ENCODE measurements around the gene LYZL4. TPM values are rescaled to one million over a fixed set of nuclear protein-coding genes. Genes with fewer than 3 reads are reported as not detected.

The LYZL4 gene
- total and polyA plus RNA-seq, 10 of the 15 experiments (the other 5 are each of a cell fraction or from before 2014, with no cell fraction given): 0.10 to 0.11 (median 0.11) TPM; not detected in 7

- in situ Hi-C loops (cut with MboI): loop anchor here (5.0 kb wide), 2 partner anchors 192 to 547 kb away; no protein-coding TSS in a partner anchor
- Histone ChIP-seq H3K9ac (ENCODE audit: control insufficient read depth, insufficient read depth, low read length) (no peak overlapping the region), H3K4me1 (ENCODE audit: control insufficient read depth, insufficient read depth, low read length) (no peaks in the 10 kb centered on the region; the same call in 1 of the 2 replicates), H2AFZ (ENCODE audit: control insufficient read depth, low read depth, low read length) (no peak overlapping the region), H4K20me1 (ENCODE audit: control insufficient read depth, insufficient read depth) (no peaks in the 10 kb centered on the region), H3K36me3 (ENCODE audit: control insufficient read depth in 2 of 2, insufficient read depth in 2 of 2, low read length in 1 of 2) (no peaks in the 10 kb centered on the region), H3K27me3 (replicated peaks in 1 of 2; ENCODE audit: control insufficient read depth in 2 of 2, insufficient read depth in 2 of 2, low read length in 1 of 2) (no peaks in the 10 kb centered on the region; a peak in 1 of 4 replicates), H3K4me2 (ENCODE audit: control insufficient read depth, insufficient read depth) (no peak overlapping the region), H3K79me2 (ENCODE audit: control insufficient read depth, insufficient read depth, low read length) (no peaks in the 10 kb centered on the region), H3K4me3 (no peak overlapping the region), H3K27ac (ENCODE audit: control insufficient read depth, insufficient read depth) (no peak overlapping the region), H3K9me3 (replicated peaks; ENCODE audit: control insufficient read depth, insufficient read depth, low read length) (no peaks in the 10 kb centered on the region)
- ChIA-PET POLR2A (no interaction called here), SMC1A (ENCODE audit: uncharacterized antibody, unreplicated experiment) (interaction anchor here (8.2 kb wide), 1 partner anchor 191 kb away, joined by 110 read pairs; no protein-coding TSS in a partner anchor), CTCF (interaction anchor here (0.7 to 8.3 kb wide), 5 partner anchors 98 to 313 kb away, joined by 3 to 162 read pairs (median 3); no protein-coding TSS in a partner anchor), RAD21 (ENCODE audit: unreplicated experiment) (interaction anchor here (1.6 to 5.8 kb wide), 4 partner anchors 23 to 192 kb away, joined by 3 to 90 read pairs (median 4); no protein-coding TSS in a partner anchor)
- no peak for ATAC-seq
- no peak for DNase-seq (ENCODE audit: low read depth, low spot score)
- no TSS peak for BruUV-seq (replicated peaks)
- intact Hi-C loops (cut with micrococcal nuclease; ENCODE audit: unreplicated experiment): loop anchor here (5.0 kb wide), 2 partner anchors 103 to 207 kb away; no protein-coding TSS in a partner anchor
- no peak for FAIRE-seq
- WGBS (ENCODE audit: insufficient coverage, insufficient replicate concordance, low lambda C conversion rate, missing lambda C conversion rate): 34% methylated on average over 10 of the region's 10 CpGs
- TF ChIP-seq TARDBP (IDR thresholded peaks at IDR 0.05; ENCODE audit: borderline replicate concordance) (no peak), ATF2 (IDR thresholded peaks at IDR 0.05; ENCODE audit: low read length) (no peak), ZNF592 (IDR thresholded peaks at IDR 0.05) (no peak), GATAD2B (conservative IDR thresholded peaks at IDR 0.05; ENCODE audit: low read depth) (no peak), RELB (IDR thresholded peaks at IDR 0.05; ENCODE audit: low read depth) (no peak), ZNF687 (IDR thresholded peaks at IDR 0.05) (no peak), SIN3A (IDR thresholded peaks at IDR 0.05; ENCODE audit: low read depth, low read length) (no peak)
Measured at GRCh38 chr3:42439261-42440115, 29.1 kb upstream of the LYZL4 start.

Data from GM12878 (cell line).